Neural cell (in vitro differentiated cells): ENCODE results near the gene TPPP3. TPM values are rescaled to one million over a fixed set of nuclear protein-coding genes. Genes with fewer than 3 reads are reported as not detected.

ENCODE experiments used
- polyA plus RNA-seq: library from polyadenylated mRNA; depleted of rRNA; stranded (reverse); fragments of >200 nt; gene quantifications from 2 replicates; pipeline ENCODE4 v1.2.3, GENCODE V29; 2014
- small RNA-seq, 3 experiments: library from RNA; depleted of rRNA; stranded (forward); fragments of <200 nt; gene quantifications; one replicate each; pipeline ENCODE3, GENCODE V24; 2012

TPPP3 gene
- polyA plus RNA-seq, 1 donor from 2014 or later: 2.7 TPM

Small RNA genes lying within 50 kb of the gene (small RNA-seq; reads per million reads assigned to genes)
- gene RNU1-123P: 0 reads per million in 3 experiments

Other genes with a start within 250 kb of the TPPP3 start
- gene B3GNT9, start 242.5 kb downstream of the TPPP3 start, polyA plus RNA-seq: not detected in 2 replicates
- 0.96 TPM in 1 of 2 replicates, not detected in the other for gene TRADD, start 233.6 kb downstream of the TPPP3 start, polyA plus RNA-seq
- 1.2 and 2.8 TPM in 2 replicates for gene FBXL8, start 233.5 kb downstream of the TPPP3 start, polyA plus RNA-seq
- 12.7 and 27.9 TPM in 2 replicates for gene HSF4, start 228.8 kb downstream of the TPPP3 start, polyA plus RNA-seq
- 8.4 and 17.0 TPM in 2 replicates for gene NOL3, start 223.0 kb downstream of the TPPP3 start, polyA plus RNA-seq
- 323 and 356 TPM in 2 replicates for gene MATCAP1, start 209.5 kb downstream of the TPPP3 start, polyA plus RNA-seq
- gene EXOC3L1, start 203.4 kb downstream of the TPPP3 start, polyA plus RNA-seq: 0.43 and 0.96 TPM in 2 replicates
- gene E2F4, start 201.3 kb downstream of the TPPP3 start, polyA plus RNA-seq: 112 and 140 TPM in 2 replicates
- 2.2 and 3.5 TPM in 2 replicates for gene ELMO3, start 194.4 kb downstream of the TPPP3 start, polyA plus RNA-seq
- gene TMEM208, start 166.4 kb downstream of the TPPP3 start, polyA plus RNA-seq: 39.2 and 53.5 TPM in 2 replicates
- 0.92 and 6.3 TPM in 2 replicates for gene FHOD1, start 146.0 kb downstream of the TPPP3 start, polyA plus RNA-seq
- 1.6 and 1.8 TPM in 2 replicates for gene SLC9A5, start 144.5 kb downstream of the TPPP3 start, polyA plus RNA-seq
- gene PLEKHG4, start 114.0 kb downstream of the TPPP3 start, polyA plus RNA-seq: 0.28 and 1.3 TPM in 2 replicates
- gene KCTD19, start 66.8 kb downstream of the TPPP3 start, polyA plus RNA-seq: 0.45 and 3.3 TPM in 2 replicates
- 0.44 and 1.6 TPM in 2 replicates for gene LRRC36, start 66.7 kb downstream of the TPPP3 start, polyA plus RNA-seq
- 1.7 TPM in 1 of 2 replicates, not detected in the other for gene ZDHHC1, start 23.0 kb upstream of the TPPP3 start, polyA plus RNA-seq
- gene HSD11B2, start 37.6 kb upstream of the TPPP3 start, polyA plus RNA-seq: 0.24 and 2.8 TPM in 2 replicates
- gene ATP6V0D1, start 87.7 kb upstream of the TPPP3 start, polyA plus RNA-seq: 188 and 195 TPM in 2 replicates
- gene AGRP, start 90.0 kb upstream of the TPPP3 start, polyA plus RNA-seq: not detected in 2 replicates
- gene RIPOR1, start 135.3 kb upstream of the TPPP3 start, polyA plus RNA-seq: 13.2 and 15.1 TPM in 2 replicates
- 40.4 and 42.8 TPM in 2 replicates for gene CTCF, start 169.0 kb upstream of the TPPP3 start, polyA plus RNA-seq